ENCODE measurements around the gene HINT1. TPM values are rescaled to one million over a fixed set of nuclear protein-coding genes. Genes with fewer than 3 reads are reported as not detected.

The HINT1 gene
- total RNA-seq, 5 donors from 2014 or later (not counting 1 experiment from before 2014, with no cell fraction given) = 204 to 240 (median 238) TPM

DNA sequence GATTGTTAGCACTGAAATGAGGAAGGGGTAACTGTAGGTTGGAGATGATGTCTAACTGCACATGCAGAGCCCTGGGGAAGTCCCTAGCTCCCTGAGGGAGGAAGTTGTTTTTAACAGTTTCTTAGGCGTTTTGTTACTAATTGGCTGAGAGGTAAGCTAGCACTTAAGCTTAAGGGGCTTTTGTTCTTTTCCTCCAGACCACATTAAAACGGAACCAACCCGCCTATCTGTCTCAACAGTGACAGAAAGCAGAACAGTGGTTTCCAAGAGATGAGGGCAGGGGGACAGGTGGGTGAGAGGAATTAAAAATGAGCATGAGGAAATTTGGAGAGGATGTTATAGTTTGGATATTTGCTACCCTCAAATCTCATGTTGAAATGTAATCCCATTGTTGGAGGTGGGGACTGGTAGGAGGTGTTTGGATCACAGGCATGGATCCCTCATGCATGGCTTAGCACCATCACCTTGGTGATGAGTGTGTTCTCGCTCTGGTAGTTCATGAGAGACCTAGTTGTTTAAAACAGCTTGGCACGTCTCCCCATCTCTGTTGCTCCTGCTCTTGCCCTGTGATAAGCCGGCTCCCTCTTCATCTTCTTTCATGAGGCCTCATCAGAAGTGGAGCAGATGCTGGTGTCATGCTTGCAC lies 44.6 kb upstream of the HINT1 start:
- ATAC-seq (replicated peaks in 1 of 4) (peak; percentile 92 to 94 (median 94)), DNase-seq (peak; percentile 18 to 89 (median 61))
- Mint-ChIP-seq H3K27me3 (no peaks in the 10 kb centered on the region), H3K4me1 (peaks cover 48 to 65% (median 52%) of the 10 kb centered on the region in 3 donors), H3K27ac (peak overlapping the region; percentile 96 to 97), H3K36me3 (peaks cover 2% of the 10 kb centered on the region), H3K4me3 (peak overlapping the region; percentile 61 to 75 (median 68)), H3K9me3 (no peaks in the 10 kb centered on the region)
- H3K9me3 ChIP-seq = no peaks in the 10 kb centered on the region
- no peaks in the 10 kb centered on the region for H3K27me3 ChIP-seq (replicated peaks in 1 of 2; ENCODE audit: control insufficient read depth in 2 of 2, extremely low read depth in 1 of 2, insufficient read depth in 2 of 2, low read length in 1 of 2)
- CTCF ChIA-PET = interaction anchor here in 1 of 2 donors (0.6 to 1.4 kb wide), 14 partner anchors 11 to 579 kb away, joined by 3 to 7 read pairs (median 4); partner anchors contain the start of gene HINT1
- WGBS (ENCODE audit: insufficient coverage) = 0% methylated on average over 3 of the region's 6 CpGs
- H3K36me3 ChIP-seq (ENCODE audit: control insufficient read depth in 2 of 2, extremely low read depth in 1 of 2, insufficient read depth in 1 of 2, low read length in 1 of 2) = no peaks in the 10 kb centered on the region
- H3K4me3 ChIP-seq (ENCODE audit: control insufficient read depth in 1 of 2, extremely low read depth in 1 of 2, low read length in 1 of 2) = peak overlapping the region in 1 of 2 donors; percentile 19
- POLR2A ChIA-PET = interaction anchor here (0.6 to 1.7 kb wide), 16 partner anchors 11 to 172 kb away, joined by 3 to 11 read pairs (median 4); partner anchors contain the start of gene CDC42SE2 (in 1 of the 2)
- H3K4me1 ChIP-seq (ENCODE audit: control insufficient read depth in 1 of 2, extremely low read depth in 1 of 2, insufficient read depth in 2 of 2, low read length in 2 of 2) = peaks cover 31 to 38% of the 10 kb centered on the region in 2 experiments
- H3K27ac ChIP-seq (ENCODE audit: low read length) = peak overlapping the region; percentile 92

DNA sequence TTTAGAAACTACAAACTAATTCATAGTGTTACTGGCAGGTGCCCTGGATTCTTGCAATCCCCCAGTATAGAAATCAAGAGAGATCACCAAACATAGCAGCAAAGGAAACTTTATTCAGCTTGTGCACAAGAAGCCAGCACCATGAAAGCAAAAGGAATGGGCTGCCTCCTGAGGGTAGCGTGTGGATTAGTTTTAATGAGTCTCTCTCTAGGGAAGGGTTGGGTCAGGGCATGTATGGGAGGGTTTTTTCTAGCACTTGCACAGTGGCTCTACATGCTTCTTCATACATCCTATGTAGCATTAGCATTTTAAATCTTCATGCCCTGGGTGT lies 44.1 kb upstream of the HINT1 start:
- no peaks in the 10 kb centered on the region for H3K9me3 ChIP-seq
- Mint-ChIP-seq H3K36me3 (peaks cover 2% of the 10 kb centered on the region), H3K4me1 (peaks cover 43 to 60% (median 47%) of the 10 kb centered on the region in 3 donors), H3K9me3 (no peaks in the 10 kb centered on the region), H3K4me3 (peak overlapping the region; percentile 61 to 75 (median 68)), H3K27ac (peak overlapping the region; percentile 96 to 97), H3K27me3 (no peaks in the 10 kb centered on the region)
- H3K4me3 ChIP-seq (ENCODE audit: control insufficient read depth in 1 of 2, extremely low read depth in 1 of 2, low read length in 1 of 2) = no peak overlapping the region
- peak overlapping the region; percentile 92 for H3K27ac ChIP-seq (ENCODE audit: low read length)
- DNase-seq = no peak
- H3K36me3 ChIP-seq (ENCODE audit: control insufficient read depth in 2 of 2, extremely low read depth in 1 of 2, insufficient read depth in 1 of 2, low read length in 1 of 2) = no peaks in the 10 kb centered on the region
- H3K4me1 ChIP-seq (ENCODE audit: control insufficient read depth in 1 of 2, extremely low read depth in 1 of 2, insufficient read depth in 2 of 2, low read length in 2 of 2) = peaks cover 28 to 38% of the 10 kb centered on the region in 2 experiments
- no CpG with 5 or more reads among the region's 1 CpG for WGBS (ENCODE audit: insufficient coverage)
- H3K27me3 ChIP-seq (replicated peaks in 1 of 2; ENCODE audit: control insufficient read depth in 2 of 2, extremely low read depth in 1 of 2, insufficient read depth in 2 of 2, low read length in 1 of 2) = no peaks in the 10 kb centered on the region
- CTCF ChIA-PET = interaction anchor here in 1 of 2 donors (0.6 to 1.4 kb wide), 14 partner anchors 11 to 579 kb away, joined by 3 to 7 read pairs (median 4); partner anchors contain the start of gene HINT1
- ATAC-seq (replicated peaks in 1 of 4) = no peak
- POLR2A ChIA-PET = interaction anchor here (0.6 to 1.7 kb wide), 16 partner anchors 11 to 173 kb away, joined by 3 to 11 read pairs (median 4); partner anchors contain the start of gene CDC42SE2 (in 1 of the 2)

DNA sequence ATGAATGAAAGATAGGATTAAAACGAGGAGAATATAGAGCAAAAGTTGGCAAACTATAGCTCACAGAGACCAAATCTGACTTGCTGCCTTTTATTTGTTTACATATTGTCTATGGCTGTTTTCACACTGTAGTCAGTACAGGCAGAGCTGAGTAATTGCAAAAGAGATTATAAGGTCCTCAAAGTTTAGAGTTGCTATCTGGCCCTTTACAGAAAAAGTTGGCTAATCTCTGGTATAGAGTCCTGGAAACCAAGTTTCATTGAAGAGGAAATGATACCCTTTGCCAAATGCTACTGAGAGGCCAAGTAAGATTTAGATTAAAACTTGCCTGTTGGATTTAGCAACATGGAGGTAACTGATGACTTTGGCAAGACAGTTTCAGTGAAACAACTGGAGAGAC lies 41.7 kb upstream of the HINT1 start:
- Mint-ChIP-seq H3K27me3 (no peaks in the 10 kb centered on the region), H3K27ac (peak overlapping the region; percentile 12 to 50)

DNA sequence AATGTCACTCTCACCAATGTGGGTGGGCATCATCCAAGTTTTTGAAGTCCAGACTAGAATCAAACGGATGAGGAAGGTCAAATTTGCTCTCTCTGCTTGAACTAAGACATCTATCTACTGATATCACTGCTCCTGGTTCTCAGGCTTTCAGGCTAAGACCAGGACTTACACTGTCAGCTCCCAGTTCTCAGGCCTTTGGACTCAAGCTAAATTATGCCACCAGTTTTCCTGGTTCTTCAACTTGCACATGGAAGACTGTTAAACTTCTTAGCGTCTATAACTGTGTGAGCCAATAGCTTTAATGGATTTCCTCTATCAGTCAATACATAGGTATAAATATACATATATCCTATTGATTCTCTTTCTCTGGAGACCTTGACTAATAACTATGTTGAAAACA lies 41.0 kb upstream of the HINT1 start:
- WGBS (ENCODE audit: insufficient coverage) = 100% methylated on average over 1 of the region's 2 CpGs
- no peak for ATAC-seq (replicated peaks in 1 of 4)
- CTCF ChIA-PET = interaction anchor here in 1 of 2 donors (0.6 kb wide), 1 partner anchor 60 kb away, joined by 4 read pairs; no protein-coding TSS in a partner anchor
- Histone ChIP-seq H3K4me3 (ENCODE audit: control insufficient read depth in 1 of 2, extremely low read depth in 1 of 2, low read length in 1 of 2) (no peak overlapping the region), H3K27me3 (replicated peaks in 1 of 2; ENCODE audit: control insufficient read depth in 2 of 2, extremely low read depth in 1 of 2, insufficient read depth in 2 of 2, low read length in 1 of 2) (no peaks in the 10 kb centered on the region), H3K9me3 (no peaks in the 10 kb centered on the region), H3K4me1 (ENCODE audit: control insufficient read depth in 1 of 2, extremely low read depth in 1 of 2, insufficient read depth in 2 of 2, low read length in 2 of 2) (peaks cover 23 to 31% of the 10 kb centered on the region in 2 experiments), H3K36me3 (ENCODE audit: control insufficient read depth in 2 of 2, extremely low read depth in 1 of 2, insufficient read depth in 1 of 2, low read length in 1 of 2) (peaks cover 0 to 3% of the 10 kb centered on the region in 2 donors), H3K27ac (ENCODE audit: low read length) (no peak overlapping the region)
- peak overlapping the region in 1 of 2 donors; percentile 8 for H3K27ac Mint-ChIP-seq
- no peak for DNase-seq
- no peak overlapping the region for H3K4me3 Mint-ChIP-seq
- H3K9me3 Mint-ChIP-seq = no peaks in the 10 kb centered on the region
- H3K4me1 Mint-ChIP-seq = peaks cover 30 to 44% (median 39%) of the 10 kb centered on the region in 3 donors
- POLR2A ChIA-PET = interaction anchor here in 1 of 2 donors (0.6 kb wide), 1 partner anchor 8 kb away, joined by 3 read pairs; no protein-coding TSS in a partner anchor
- peaks cover 6% of the 10 kb centered on the region for H3K36me3 Mint-ChIP-seq
- no peaks in the 10 kb centered on the region for H3K27me3 Mint-ChIP-seq

More for the DNA sequence above, 41.7 kb upstream of the HINT1 start:
- 83% methylated on average over 1 of the region's 1 CpG for WGBS (ENCODE audit: insufficient coverage)
- peaks cover 0 to under 1% of the 10 kb centered on the region in 2 donors for H3K36me3 ChIP-seq (ENCODE audit: control insufficient read depth in 2 of 2, extremely low read depth in 1 of 2, insufficient read depth in 1 of 2, low read length in 1 of 2)
- POLR2A ChIA-PET = interaction anchor here in 1 of 2 donors (0.6 kb wide), 1 partner anchor 54 kb away, joined by 3 read pairs; no protein-coding TSS in a partner anchor
- peaks cover 36 to 50% (median 40%) of the 10 kb centered on the region in 3 donors for H3K4me1 Mint-ChIP-seq
- H3K36me3 Mint-ChIP-seq = peaks cover 6% of the 10 kb centered on the region
- H3K4me3 ChIP-seq (ENCODE audit: control insufficient read depth in 1 of 2, extremely low read depth in 1 of 2, low read length in 1 of 2) = no peak overlapping the region
- no peaks in the 10 kb centered on the region for H3K9me3 ChIP-seq
- H3K27ac ChIP-seq (ENCODE audit: low read length) = no peak overlapping the region
- no peaks in the 10 kb centered on the region for H3K27me3 ChIP-seq (replicated peaks in 1 of 2; ENCODE audit: control insufficient read depth in 2 of 2, extremely low read depth in 1 of 2, insufficient read depth in 2 of 2, low read length in 1 of 2)
- DNase-seq = no peak
- no peak overlapping the region for H3K4me3 Mint-ChIP-seq
- no peak for ATAC-seq (replicated peaks in 1 of 4)
- H3K4me1 ChIP-seq (ENCODE audit: control insufficient read depth in 1 of 2, extremely low read depth in 1 of 2, insufficient read depth in 2 of 2, low read length in 2 of 2) = peaks cover 27 to 33% of the 10 kb centered on the region in 2 experiments
- no peaks in the 10 kb centered on the region for H3K9me3 Mint-ChIP-seq
- CTCF ChIA-PET = interaction anchor here in 1 of 2 donors (0.6 kb wide), 1 partner anchor 60 kb away, joined by 4 read pairs; no protein-coding TSS in a partner anchor

DNA sequence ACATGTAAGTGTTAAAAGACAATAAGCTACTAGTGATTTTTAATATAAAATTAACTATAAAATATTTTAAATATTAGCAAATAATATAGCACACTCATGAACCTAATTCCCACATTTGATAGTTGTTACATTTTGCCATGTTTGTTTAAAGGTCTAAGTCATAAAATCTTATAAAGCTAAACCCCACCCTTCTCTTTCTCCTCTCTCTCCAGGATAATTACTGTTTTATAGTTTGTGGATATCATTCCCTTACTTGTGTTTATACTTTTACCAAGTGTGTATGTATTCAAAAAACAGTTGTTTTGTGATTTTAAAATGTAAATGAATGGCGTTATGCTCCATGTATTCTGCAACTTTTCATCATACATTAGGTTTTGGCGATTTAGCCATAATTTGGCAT lies 39.9 kb upstream of the HINT1 start:
- H3K27me3 ChIP-seq (replicated peaks in 1 of 2; ENCODE audit: control insufficient read depth in 2 of 2, extremely low read depth in 1 of 2, insufficient read depth in 2 of 2, low read length in 1 of 2) = no peaks in the 10 kb centered on the region
- ChIA-PET POLR2A (interaction anchor here (0.6 to 0.7 kb wide), 2 partner anchors 58 to 129 kb away, joined by 3 to 4 read pairs; no protein-coding TSS in a partner anchor), CTCF (no interaction called here)
- Mint-ChIP-seq H3K36me3 (peaks cover 9% of the 10 kb centered on the region), H3K27me3 (no peaks in the 10 kb centered on the region), H3K4me3 (no peak overlapping the region), H3K9me3 (no peaks in the 10 kb centered on the region), H3K4me1 (peaks cover 19 to 33% (median 28%) of the 10 kb centered on the region in 3 donors), H3K27ac (no peak overlapping the region)
- no peak overlapping the region for H3K27ac ChIP-seq (ENCODE audit: low read length)
- H3K36me3 ChIP-seq (ENCODE audit: control insufficient read depth in 2 of 2, extremely low read depth in 1 of 2, insufficient read depth in 1 of 2, low read length in 1 of 2) = peaks cover 0 to 3% of the 10 kb centered on the region in 2 donors
- ATAC-seq (replicated peaks in 1 of 4) (no peak), DNase-seq (no peak)
- no peaks in the 10 kb centered on the region for H3K9me3 ChIP-seq
- no peak overlapping the region for H3K4me3 ChIP-seq (ENCODE audit: control insufficient read depth in 1 of 2, extremely low read depth in 1 of 2, low read length in 1 of 2)
- WGBS (ENCODE audit: insufficient coverage) = no CpG with 5 or more reads among the region's 2 CpGs
- H3K4me1 ChIP-seq (ENCODE audit: control insufficient read depth in 1 of 2, extremely low read depth in 1 of 2, insufficient read depth in 2 of 2, low read length in 2 of 2) = peaks cover 16 to 22% of the 10 kb centered on the region in 2 experiments

DNA sequence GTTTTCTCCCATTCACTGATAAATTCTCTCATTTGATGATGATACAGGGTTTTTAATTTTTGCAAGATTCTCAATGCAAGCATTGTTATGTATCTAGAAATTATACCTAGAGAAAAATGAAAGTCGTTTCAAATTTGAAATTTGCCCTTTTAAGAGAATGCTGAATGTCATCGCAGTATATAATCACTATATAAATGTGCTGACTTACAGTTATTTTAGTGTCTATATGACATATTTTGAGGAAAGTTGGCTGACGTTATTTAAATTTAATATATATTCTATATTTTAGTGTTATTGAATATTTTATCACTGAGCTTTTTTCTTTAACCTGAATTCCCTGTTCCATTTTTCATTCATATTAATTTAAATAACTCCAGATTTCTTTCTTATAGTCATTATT lies 35.5 kb upstream of the HINT1 start:
- Mint-ChIP-seq H3K27me3 (no peaks in the 10 kb centered on the region), H3K27ac (no peak overlapping the region), H3K36me3 (peaks cover 19% of the 10 kb centered on the region), H3K4me1 (peaks cover 4 to 9% (median 5%) of the 10 kb centered on the region in 3 donors), H3K9me3 (no peaks in the 10 kb centered on the region), H3K4me3 (no peak overlapping the region)
- H3K4me3 ChIP-seq (ENCODE audit: control insufficient read depth in 1 of 2, extremely low read depth in 1 of 2, low read length in 1 of 2) = no peak overlapping the region
- no peaks in the 10 kb centered on the region for H3K27me3 ChIP-seq (replicated peaks in 1 of 2; ENCODE audit: control insufficient read depth in 2 of 2, extremely low read depth in 1 of 2, insufficient read depth in 2 of 2, low read length in 1 of 2)
- ChIA-PET CTCF (interaction anchor here in 1 of 2 donors (1.5 kb wide), 1 partner anchor 29 kb away, joined by 3 read pairs; no protein-coding TSS in a partner anchor), POLR2A (interaction anchor here in 1 of 2 donors (0.6 to 0.9 kb wide), 2 partner anchors 10 to 52 kb away, joined by 3 read pairs; no protein-coding TSS in a partner anchor)
- H3K4me1 ChIP-seq (ENCODE audit: control insufficient read depth in 1 of 2, extremely low read depth in 1 of 2, insufficient read depth in 2 of 2, low read length in 2 of 2) = no peaks in the 10 kb centered on the region
- ATAC-seq (replicated peaks in 1 of 4) (no peak), DNase-seq (no peak)
- no peaks in the 10 kb centered on the region for H3K9me3 ChIP-seq
- peaks cover 0 to 3% of the 10 kb centered on the region in 2 donors for H3K36me3 ChIP-seq (ENCODE audit: control insufficient read depth in 2 of 2, extremely low read depth in 1 of 2, insufficient read depth in 1 of 2, low read length in 1 of 2)
- no CpG with 5 or more reads among the region's 3 CpGs for whole genome bisulfite sequencing (ENCODE audit: insufficient coverage)
- no peak overlapping the region for H3K27ac ChIP-seq (ENCODE audit: low read length)

Measured in T-cell (primary cell).